ENCODE measurements around the gene LMX1B.
A peak's percentile ranks its signal among the peaks of the same experiment; 100 is the strongest.

Gene LMX1B

GRCh38 chr9:126672634-126673284, 59.0 kb downstream of the LMX1B start:
- no peak overlapping the region for H3K4me3 ChIP-seq (ENCODE audit: low read length)
- H3K9me2 ChIP-seq (replicated peaks; ENCODE audit: control insufficient read depth, low read length), result no peaks in the 10 kb centered on the region
- H3K27ac ChIP-seq (ENCODE audit: low read depth, low read length), result no peak overlapping the region
- no peaks in the 10 kb centered on the region for H3K4me1 ChIP-seq (ENCODE audit: control insufficient read depth, low read length)
- no peaks in the 10 kb centered on the region for H4K20me1 ChIP-seq (ENCODE audit: control insufficient read depth, insufficient read depth, low read depth, low read length)
- H3K27me3 ChIP-seq (ENCODE audit: control insufficient read depth, low read length), result peaks cover 42% of the 10 kb centered on the region
- H3K36me3 ChIP-seq (ENCODE audit: control insufficient read depth, low read length), result no peaks in the 10 kb centered on the region
- H3K4me2 ChIP-seq (ENCODE audit: low read length), result no peak overlapping the region
- H3F3A ChIP-seq (ENCODE audit: control insufficient read depth, insufficient read depth), result no peaks in the 10 kb centered on the region
- H3K79me2 ChIP-seq (ENCODE audit: control insufficient read depth, low read length), result no peaks in the 10 kb centered on the region
- H3K9me3 ChIP-seq (ENCODE audit: control insufficient read depth, insufficient read depth, low read length), result no peaks in the 10 kb centered on the region
- no peak for TF ChIP-seq CTCF (IDR thresholded peaks at IDR 0.05; ENCODE audit: low read depth, low read length, poor library complexity, severe bottlenecking)

- no peak overlapping the region for H3K4me3 ChIP-seq (ENCODE audit: low read length)
- H4K20me1 ChIP-seq (ENCODE audit: control insufficient read depth, insufficient read depth, low read depth, low read length), result no peaks in the 10 kb centered on the region
- H3K4me1 ChIP-seq (ENCODE audit: control insufficient read depth, low read length), result no peaks in the 10 kb centered on the region
- no peak overlapping the region for H3K4me2 ChIP-seq (ENCODE audit: low read length)
- no peaks in the 10 kb centered on the region for H3F3A ChIP-seq (ENCODE audit: control insufficient read depth, insufficient read depth)
- TF ChIP-seq CTCF (IDR thresholded peaks at IDR 0.05; ENCODE audit: low read depth, low read length, poor library complexity, severe bottlenecking) (no peak), EZH2phosphoT487 (IDR thresholded peaks at IDR 0.05; ENCODE audit: borderline replicate concordance, low read length) (no peak)
- no peaks in the 10 kb centered on the region for H3K9me2 ChIP-seq (replicated peaks; ENCODE audit: control insufficient read depth, low read length)
- H3K9me3 ChIP-seq (ENCODE audit: control insufficient read depth, insufficient read depth, low read length), result no peaks in the 10 kb centered on the region
- H3K79me2 ChIP-seq (ENCODE audit: control insufficient read depth, low read length), result no peaks in the 10 kb centered on the region
- H3K27ac ChIP-seq (ENCODE audit: low read depth, low read length), result no peak overlapping the region
- H3K27me3 ChIP-seq (ENCODE audit: control insufficient read depth, low read length), result peaks cover 42% of the 10 kb centered on the region
- H3K36me3 ChIP-seq (ENCODE audit: control insufficient read depth, low read length), result no peaks in the 10 kb centered on the region
Measured at GRCh38 chr9:126673689-126674364, 60.1 kb downstream of the LMX1B start.

- Histone ChIP-seq H3F3A (ENCODE audit: control insufficient read depth, insufficient read depth) (no peaks in the 10 kb centered on the region), H3K79me2 (ENCODE audit: control insufficient read depth, low read length) (no peaks in the 10 kb centered on the region)
Measured at GRCh38 chr9:126674365-126675146, 60.8 kb downstream of the LMX1B start.

More at GRCh38 chr9:126674365-126675146, 60.8 kb downstream of the LMX1B start:
- no peaks in the 10 kb centered on the region for H3K4me1 ChIP-seq (ENCODE audit: control insufficient read depth, low read length)
- no peaks in the 10 kb centered on the region for H3K9me3 ChIP-seq (ENCODE audit: control insufficient read depth, insufficient read depth, low read length)
- H3K4me3 ChIP-seq (ENCODE audit: low read length), result no peak overlapping the region
- no peak overlapping the region for H3K27ac ChIP-seq (ENCODE audit: low read depth, low read length)
- no peaks in the 10 kb centered on the region for H3K9me2 ChIP-seq (replicated peaks; ENCODE audit: control insufficient read depth, low read length)
- H3K27me3 ChIP-seq (ENCODE audit: control insufficient read depth, low read length), result peaks cover 42% of the 10 kb centered on the region
- no peak for TF ChIP-seq CTCF (IDR thresholded peaks at IDR 0.05; ENCODE audit: low read depth, low read length, poor library complexity, severe bottlenecking)
- TF ChIP-seq EZH2phosphoT487 (IDR thresholded peaks at IDR 0.05; ENCODE audit: borderline replicate concordance, low read length), result 0 out of 2 replicates have a peak, but pooled peaks have one; percentile 10
- H4K20me1 ChIP-seq (ENCODE audit: control insufficient read depth, insufficient read depth, low read depth, low read length), result no peaks in the 10 kb centered on the region
- H3K36me3 ChIP-seq (ENCODE audit: control insufficient read depth, low read length), result no peaks in the 10 kb centered on the region
- H3K4me2 ChIP-seq (ENCODE audit: low read length), result no peak overlapping the region
